Astrocyte of the spinal cord (primary cell): ENCODE results near the gene SHLD1.
"Not testable (repeated sequence)": the region's sequence is repeated elsewhere in the genome, so short reads cannot be mapped to it uniquely, and the experiment has no call there.

Experiments used
- DNase-seq: peaks from one replicate; pipeline ENCODE4 v3.0.0; 2011; ENCODE audit warnings: low read depth, low spot score
- H3K4me3 ChIP-seq: 2 replicates; pipeline ENCODE4 v1.5.1; 2011; ENCODE audit warnings: low read depth, mild to moderate bottlenecking, low read length, moderate library complexity
- CTCF ChIP-seq: IDR thresholded peaks from 2 replicates; pipeline ENCODE4 v1.5.1; 2012; ENCODE audit warnings: low read depth, mild to moderate bottlenecking, low read length, inconsistent platforms
- in situ Hi-C: cut with HindIII; loops from 2 replicates; pipeline ENCODE4 v1.10.0; 2017; ENCODE audit warnings: low sequenced_read_pairs

SHLD1 gene

GRCh38 chr20:5779071-5779900 lies 29.1 kb downstream of the SHLD1 start:
- no peak for TF ChIP-seq CTCF
- no peak overlapping the region for H3K4me3 ChIP-seq
- in situ Hi-C loops = no loop called here
- no peak for DNase-seq

- no peak for TF ChIP-seq CTCF
- no peak overlapping the region for H3K4me3 ChIP-seq
- in situ Hi-C loops = no loop called here
- no peak for DNase-seq
Measured at GRCh38 chr20:5780846-5781217, 30.6 kb downstream of the SHLD1 start.

GRCh38 chr20:5781367-5781766 lies 31.2 kb downstream of the SHLD1 start:
- H3K4me3 ChIP-seq, in situ Hi-C loops, DNase-seq: not testable (repeated sequence)

GRCh38 chr20:5781798-5782750 lies 31.9 kb downstream of the SHLD1 start:
- no peak for TF ChIP-seq CTCF
- no peak for DNase-seq
- H3K4me3 ChIP-seq = no peak overlapping the region
- in situ Hi-C loops = no loop called here

- DNase-seq = no peak
- TF ChIP-seq CTCF = no peak
- no peak overlapping the region for H3K4me3 ChIP-seq
- in situ Hi-C loops = no loop called here
Measured at GRCh38 chr20:5784735-5785134, 34.5 kb downstream of the SHLD1 start.

- H3K4me3 ChIP-seq = no peak overlapping the region
- DNase-seq = no peak
- TF ChIP-seq CTCF = no peak
- in situ Hi-C loops = no loop called here
Measured at GRCh38 chr20:5785146-5785545, 34.9 kb downstream of the SHLD1 start.
